K562 (cell line): Measurements from ENCODE around the gene NDUFB7. TPM values are rescaled to one million over a fixed set of nuclear protein-coding genes. Genes with fewer than 3 reads are reported as not detected.

Source experiments
- CSDE1 ChIP-seq, 2 experiments: fragments of 450-650 bp; IDR thresholded peaks; 2 replicates each; pipeline ENCODE4 v1.6.1; 2016; ENCODE audit warnings: mild to moderate bottlenecking in 1 of 2
- FOXM1 ChIP-seq, 2 experiments: fragments of 450-650 bp in 1 of 2; sonication (generic) in 1 of 2; formaldehyde crosslinking in 1 of 2; IDR thresholded peaks; 2 replicates each; pipeline versions ENCODE4 v1.6.1 to v1.9.0; 2017 to 2022; ENCODE audit warnings: low read depth in 2 of 2, mild to moderate bottlenecking in 2 of 2, missing genetic modification reagents in 1 of 2, moderate library complexity in 1 of 2
- KAT8 ChIP-seq: fragments of 450-650 bp; IDR thresholded peaks from 2 replicates; pipeline ENCODE4 v1.6.1; 2016; ENCODE audit warnings: low read depth, mild to moderate bottlenecking
- L3MBTL2 ChIP-seq: fragments of 450-650 bp; IDR thresholded peaks from 2 replicates; pipeline ENCODE4 v1.6.1; 2016; ENCODE audit warnings: mild to moderate bottlenecking, moderate library complexity
- MAFF ChIP-seq: IDR thresholded peaks from 2 replicates; pipeline ENCODE4 v1.6.1; 2012; ENCODE audit warnings: low read length, improper control_type of control experiment
- MBD1 ChIP-seq: fragments of 250-450 bp; sonication (Bioruptor Pico); IDR thresholded peaks from 2 replicates; pipeline ENCODE4 v1.8.0; 2022; ENCODE audit warnings: inconsistent platforms
- MCM7 ChIP-seq, 2 experiments: fragments of 450-650 bp; IDR thresholded peaks; 2 replicates each; pipeline ENCODE4 v1.6.1; 2016 to 2018
- PHF20 ChIP-seq: fragments of 450-650 bp; IDR thresholded peaks from 2 replicates; pipeline ENCODE4 v1.6.1; 2018; ENCODE audit not compliant: partially characterized antibody
- RNF2 ChIP-seq: sonication (generic); IDR thresholded peaks from 2 replicates; pipeline ENCODE4 v1.6.1; 2016
- SPI1 ChIP-seq: IDR thresholded peaks from 2 replicates; pipeline ENCODE4 v1.6.1; 2011; ENCODE audit warnings: low read depth, low read length, control low read depth, borderline replicate concordance
- SRSF9 ChIP-seq: fragments of 200-400 bp; formaldehyde crosslinking; IDR thresholded peaks from 2 replicates; pipeline ENCODE4 v1.6.1; 2017; ENCODE audit warnings: low read depth, low read length, borderline replicate concordance
- ZBTB40 ChIP-seq, 2 experiments: fragments of 450-650 bp in 1 of 2; sonication (generic) in 1 of 2; formaldehyde crosslinking in 1 of 2; IDR thresholded peaks; 2 replicates each; pipeline versions ENCODE4 v1.7.1 to v1.9.0; 2016 to 2022; ENCODE audit warnings: inconsistent platforms in 1 of 2, mild to moderate bottlenecking in 1 of 2, missing genetic modification reagents in 1 of 2
- ZBTB8A ChIP-seq: fragments of 450-650 bp; IDR thresholded peaks from 2 replicates; pipeline ENCODE4 v1.6.1; 2018; ENCODE audit warnings: mild to moderate bottlenecking, moderate library complexity; ENCODE audit not compliant: partially characterized antibody
- ZNF23 ChIP-seq: fragments of 250-450 bp; sonication (Bioruptor Pico); IDR thresholded peaks from 2 replicates; pipeline ENCODE4 v1.4.0; 2020; ENCODE audit warnings: mild to moderate bottlenecking
- ZNF695 ChIP-seq: fragments of 450-650 bp; formaldehyde crosslinking; IDR thresholded peaks from 2 replicates; pipeline ENCODE4 v1.4.0; 2020; ENCODE audit warnings: mild to moderate bottlenecking, moderate library complexity
- polyA plus RNA-seq, 8 experiments: library from polyadenylated mRNA; depleted of rRNA in 4 of 8; stranded (reverse) in 5 of 8; unstranded in 3 of 8; fragments of >200 nt; fragmentation: Nextera tagmentation in 2 of 8; fragmentation: Illumina TruSeq in 1 of 8; extraction: Ambion mirVana in 2 of 8; extraction: Trizol in 1 of 8; gene quantifications; 2 replicates each; pipeline versions ENCODE4 v1.2.1 to v1.2.3, GENCODE V29; 2011 to 2014; ENCODE audit warnings: inconsistent platforms in 1 of 8, missing spikeins in 1 of 8
- total RNA-seq, 7 experiments: library from RNA; depleted of rRNA in 6 of 7; stranded (reverse); fragments of >200 nt in 6 of 7; fragmentation: Illumina TruSeq in 2 of 7; extraction: Trizol in 2 of 7; gene quantifications; 2 replicates each; pipeline versions ENCODE4 v1.2.1 to v1.2.3, GENCODE V29; 2011 to 2021; ENCODE audit warnings: low replicate concordance in 1 of 7
- TF ChIP-seq, protein P1 (sequence below): fragments of 250-450 bp; sonication (Bioruptor Pico); IDR thresholded peaks from 2 replicates; pipeline ENCODE4 v1.5.0; 2022; ENCODE audit warnings: mild to moderate bottlenecking

The NDUFB7 gene
- total and polyA plus RNA-seq, 9 of the 15 experiments (the other 6 are each of a cell fraction or from before 2014, with no cell fraction given), result 14.9 to 842 (median 137) TPM

DNA sequence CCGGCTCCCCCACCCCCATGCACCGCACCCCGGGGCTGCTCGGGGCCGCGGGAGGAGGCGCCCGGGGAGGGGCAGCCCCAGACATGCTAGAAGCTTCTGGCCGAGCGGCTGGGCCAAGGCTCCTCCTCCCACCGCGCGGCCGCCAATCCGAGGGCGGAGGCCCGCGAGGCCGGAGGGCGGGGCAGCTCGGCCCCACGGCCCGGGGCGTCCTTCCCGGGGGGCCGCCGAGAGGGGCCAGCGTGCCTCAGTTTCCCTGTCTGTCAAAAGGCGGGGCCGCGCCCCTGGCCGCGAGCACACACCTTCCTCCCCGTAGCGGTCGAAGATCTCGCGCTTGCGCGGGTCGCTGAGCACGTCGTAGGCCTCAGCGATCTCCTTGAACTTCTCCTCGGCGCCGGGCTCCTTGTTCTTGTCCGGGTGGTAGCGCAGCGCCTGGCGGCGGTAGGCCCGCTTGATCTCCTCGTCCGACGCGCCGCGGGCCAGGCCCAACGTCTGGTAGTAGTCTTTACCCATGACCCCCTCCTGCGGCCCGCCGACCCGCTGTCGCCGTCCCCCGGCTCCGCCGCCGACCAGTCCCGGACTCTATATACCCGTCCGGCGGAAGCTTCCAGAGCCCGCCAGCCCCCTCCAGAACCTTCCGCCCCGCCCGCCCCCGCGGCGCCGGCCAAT, 53.9 kb downstream of the NDUFB7 start, which contains the start of gene DNAJB1 (continued):
- TF ChIP-seq ZBTB40 (IDR thresholded peaks at IDR 0.05) (no peak; the same call in 1 of the 2 replicates), ZBTB40 (CRISPR knock-in tag; IDR thresholded peaks at IDR 0.05) (0 out of 2 replicates have a peak, but pooled peaks have one; percentile 30), RNF2 (peak; percentile 54; the same call in 1 of the 2 replicates), ZNF23 (CRISPR knock-in tag) (no peak), ZBTB8A (no peak), KAT8 (no peak), MBD1 (no peak), MCM7 (IDR thresholded peaks at IDR 0.05) (no peak), SRSF9 (no peak), L3MBTL2 (peak; percentile 46), SPI1 (no peak), CSDE1 (IDR thresholded peaks at IDR 0.05) (peak in 1 of 2 experiments; percentile 74; a peak in 2 of 4 replicates), FOXM1 (IDR thresholded peaks at IDR 0.05; ENCODE audit: low read depth) (no peak), FOXM1 (CRISPR knock-in tag; IDR thresholded peaks at IDR 0.05; ENCODE audit: low read depth) (no peak), PHF20 (peak; percentile 72), MAFF (no peak), ZNF695 (no peak)
- TF ChIP-seq, protein P1, sequence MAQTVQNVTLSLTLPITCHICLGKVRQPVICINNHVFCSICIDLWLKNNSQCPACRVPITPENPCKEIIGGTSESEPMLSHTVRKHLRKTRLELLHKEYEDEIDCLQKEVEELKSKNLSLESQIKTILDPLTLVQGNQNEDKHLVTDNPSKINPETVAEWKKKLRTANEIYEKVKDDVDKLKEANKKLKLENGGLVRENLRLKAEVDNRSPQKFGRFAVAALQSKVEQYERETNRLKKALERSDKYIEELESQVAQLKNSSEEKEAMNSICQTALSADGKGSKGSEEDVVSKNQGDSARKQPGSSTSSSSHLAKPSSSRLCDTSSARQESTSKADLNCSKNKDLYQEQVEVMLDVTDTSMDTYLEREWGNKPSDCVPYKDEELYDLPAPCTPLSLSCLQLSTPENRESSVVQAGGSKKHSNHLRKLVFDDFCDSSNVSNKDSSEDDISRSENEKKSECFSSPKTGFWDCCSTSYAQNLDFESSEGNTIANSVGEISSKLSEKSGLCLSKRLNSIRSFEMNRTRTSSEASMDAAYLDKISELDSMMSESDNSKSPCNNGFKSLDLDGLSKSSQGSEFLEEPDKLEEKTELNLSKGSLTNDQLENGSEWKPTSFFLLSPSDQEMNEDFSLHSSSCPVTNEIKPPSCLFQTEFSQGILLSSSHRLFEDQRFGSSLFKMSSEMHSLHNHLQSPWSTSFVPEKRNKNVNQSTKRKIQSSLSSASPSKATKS (CRISPR knock-in tag), result no peak
